Panc1 (cell line): ENCODE data around the gene SNRNP25. TPM values are rescaled to one million over a fixed set of nuclear protein-coding genes. Genes with fewer than 3 reads are reported as not detected.
A peak's percentile ranks its signal among the peaks of the same experiment; 100 is the strongest.

Experiments used
- ATAC-seq: fragments of 200-7000 bp; cut with Tn5 transposase; 2 replicates; pipeline ENCODE4 v1.9.1; 2020; ENCODE audit warnings: mild to moderate bottlenecking, moderate library complexity
- BruUV-seq: library from RNA; stranded (reverse); fragments of 400-500 nt; replicated peaks from 2 replicates; lab custom pipeline; 2021; lab: Mats Ljungman, UMichigan
- CTCF ChIA-PET: fragments of 300-600 bp; sonication (Branson Sonifier 250); formaldehyde crosslinking; loops from one replicate; lab custom pipeline; 2022; ENCODE audit warnings: antibody characterized with exemption; lab: Charles Lee
- POLR2A ChIA-PET: fragments of 300-600 bp; sonication (Branson Sonifier 250); formaldehyde crosslinking; loops from one replicate; lab custom pipeline; 2022; ENCODE audit warnings: antibody characterized with exemption; lab: Charles Lee
- DNase-seq: peaks from one replicate; pipeline ENCODE4 v3.0.0-alpha.2; 2010; ENCODE audit warnings: low read depth, low spot score
- H3K27ac ChIP-seq: 2 replicates; pipeline ENCODE4 v1.5.1; 2011; ENCODE audit warnings: mild to moderate bottlenecking, low read length, inconsistent platforms
- H3K27me3 ChIP-seq: fragments of 200-500 bp; sonication (Bioruptor generic); 2 replicates; pipeline ENCODE4 v1.6.0; 2014; ENCODE audit warnings: low read length, inconsistent platforms; ENCODE audit not compliant: control insufficient read depth, insufficient read depth
- H3K36me3 ChIP-seq: fragments of 200-500 bp; sonication (Bioruptor generic); 2 replicates; pipeline ENCODE4 v1.5.1; 2014; ENCODE audit warnings: inconsistent platforms, mild to moderate bottlenecking, low read length, moderate library complexity; ENCODE audit not compliant: control insufficient read depth, insufficient read depth
- H3K4me1 ChIP-seq: 2 replicates; pipeline ENCODE4 v1.5.1; 2011; ENCODE audit warnings: inconsistent platforms, mild to moderate bottlenecking, low read length, moderate library complexity; ENCODE audit not compliant: control insufficient read depth, insufficient read depth
- H3K4me3 ChIP-seq, 2 experiments: 2 replicates each; pipeline ENCODE4 v1.5.1; 2011 to 2012; ENCODE audit warnings: low read depth in 2 of 2, low read length in 2 of 2, mild to moderate bottlenecking in 2 of 2, inconsistent platforms in 1 of 2, moderate library complexity in 1 of 2
- H3K9me3 ChIP-seq: fragments of 200-500 bp; sonication (Bioruptor generic); 2 replicates; pipeline ENCODE4 v1.5.1; 2014; ENCODE audit warnings: low read depth, mild to moderate bottlenecking, inconsistent platforms, low read length, moderate library complexity; ENCODE audit not compliant: control insufficient read depth, insufficient read depth
- CTCF ChIP-seq: fragments of 450-650 bp; IDR thresholded peaks from 2 replicates; pipeline ENCODE4 v1.5.1; 2017; ENCODE audit warnings: mild to moderate bottlenecking
- POLR2AphosphoS5 ChIP-seq: IDR thresholded peaks from 2 replicates; pipeline ENCODE4 v1.6.1; 2012; ENCODE audit warnings: mild to moderate bottlenecking, low read depth, low read length, moderate library complexity
- REST ChIP-seq, 2 experiments: IDR thresholded peaks; 2 replicates each; pipeline ENCODE4 v1.6.1; 2011 to 2012; ENCODE audit warnings: low read depth in 2 of 2, control low read depth in 1 of 2, low read length in 1 of 2, mild to moderate bottlenecking in 1 of 2, moderate library complexity in 1 of 2; ENCODE audit not compliant: insufficient read depth in 1 of 2
- SIN3A ChIP-seq: IDR thresholded peaks from 2 replicates; pipeline ENCODE4 v1.6.1; 2012; ENCODE audit warnings: low read depth, mild to moderate bottlenecking, low read length, moderate library complexity, borderline replicate concordance; ENCODE audit not compliant: insufficient read depth
- TCF7L2 ChIP-seq: IDR thresholded peaks from 2 replicates; pipeline ENCODE4 v1.6.1; 2011; ENCODE audit warnings: mild to moderate bottlenecking, low read depth, low read length, inconsistent platforms
- in situ Hi-C: cut with HindIII; loops from 2 replicates; pipeline ENCODE4 v1.10.0; 2016; ENCODE audit warnings: low sequenced_read_pairs, low pct_unique_long_range_greater_than_20kb
- intact Hi-C: fragments of 100-400 bp; cut with micrococcal nuclease; formaldehyde crosslinking; loops from one replicate; pipeline ENCODE4 v1.10.0; 2022; ENCODE audit not compliant: unreplicated experiment
- total RNA-seq: library from RNA; stranded (reverse); gene quantifications from one replicate; pipeline ENCODE4 v1.2.1, GENCODE V29; 2021; ENCODE audit not compliant: unreplicated experiment

The SNRNP25 gene
- total RNA-seq, 1 experiment from 2014 or later, result 83.5 TPM

- BruUV-seq, result no TSS peak
- DNase-seq (peak; percentile 60), ATAC-seq (peak; percentile 84)
- no peak overlapping the region for H3K4me3 ChIP-seq
- POLR2A ChIA-PET, result no interaction called here
- TF ChIP-seq CTCF (peak; percentile 99), TCF7L2 (no peak)
- in situ Hi-C loops (no loop called here), intact Hi-C loops (loop anchor here (2.0 kb wide), 1 partner anchor 32 kb away; no protein-coding TSS in a partner anchor)
- CTCF ChIA-PET, result interaction anchor here (0.5 to 2.1 kb wide), 11 partner anchors 10 to 256 kb away, joined by 3 to 16 read pairs (median 4); partner anchors contain the start of gene AXIN1
- H3K9me3 ChIP-seq, result no peaks in the 10 kb centered on the region
- no peaks in the 10 kb centered on the region for H3K27me3 ChIP-seq
- no peak overlapping the region for H3K27ac ChIP-seq
- H3K4me1 ChIP-seq, result 0 out of 2 replicates have a peak, but pooled peaks cover 2% of the 10 kb centered on the region
- no peaks in the 10 kb centered on the region for H3K36me3 ChIP-seq
Measured at GRCh38 chr16:96935-97381, 43.3 kb downstream of the SNRNP25 start.

- TF ChIP-seq TCF7L2 (no peak), POLR2AphosphoS5 (no peak), SIN3A (no peak), CTCF (no peak), REST (IDR thresholded peaks at IDR 0.05; ENCODE audit: insufficient read depth in 1 of 2, low read depth in 2 of 2, low read length in 1 of 2) (no peak)
- Histone ChIP-seq H3K9me3 (no peaks in the 10 kb centered on the region), H3K36me3 (no peaks in the 10 kb centered on the region), H3K4me3 (no peak overlapping the region), H3K4me1 (0 out of 2 replicates have a peak, but pooled peaks cover 2% of the 10 kb centered on the region), H3K27ac (no peak overlapping the region), H3K27me3 (no peaks in the 10 kb centered on the region)
- in situ Hi-C loops, result no loop called here
- DNase-seq (no peak), ATAC-seq (no peak)
- no TSS peak for BruUV-seq
- CTCF ChIA-PET, result interaction anchor here (1.1 to 2.1 kb wide), 2 partner anchors 32 to 80 kb away, joined by 4 to 16 read pairs; no protein-coding TSS in a partner anchor
- POLR2A ChIA-PET, result no interaction called here
- intact Hi-C loops, result loop anchor here (2.0 kb wide), 1 partner anchor 33 kb away; no protein-coding TSS in a partner anchor
Measured at GRCh38 chr16:97822-98221, 44.2 kb downstream of the SNRNP25 start.
